Measurements from ENCODE around the gene CCDC136.
A peak's percentile ranks its signal among the peaks of the same experiment; 100 is the strongest.

The CCDC136 gene

GRCh38 chr7:128833148-128833945 lies 41.6 kb downstream of the CCDC136 start:
- peak; percentile 36 to 63 for DNase-seq

- no peak for DNase-seq
Measured at GRCh38 chr7:128833946-128834325, 42.2 kb downstream of the CCDC136 start.

GRCh38 chr7:128835231-128835751 lies 43.5 kb downstream of the CCDC136 start:
- no peak for DNase-seq

GRCh38 chr7:128835790-128836641 lies 44.2 kb downstream of the CCDC136 start:
- DNase-seq: no peak

GRCh38 chr7:128836729-128837348 lies 45.1 kb downstream of the CCDC136 start:
- DNase-seq: no peak

GRCh38 chr7:128837521-128837921 lies 45.8 kb downstream of the CCDC136 start:
- no peak for DNase-seq

- no peak for DNase-seq
Measured at GRCh38 chr7:128838109-128838779, 46.5 kb downstream of the CCDC136 start.

GRCh38 chr7:128838981-128839731 lies 47.4 kb downstream of the CCDC136 start:
- no peak for DNase-seq

- no peak for DNase-seq
Measured at GRCh38 chr7:128839751-128840177, 48.0 kb downstream of the CCDC136 start.

- DNase-seq: no peak
Measured at GRCh38 chr7:128840326-128841170, 48.8 kb downstream of the CCDC136 start.

GRCh38 chr7:128841171-128841690 lies 49.5 kb downstream of the CCDC136 start:
- DNase-seq: no peak

GRCh38 chr7:128841921-128842673 lies 50.3 kb downstream of the CCDC136 start:
- peak; percentile 72 to 83 for DNase-seq

GRCh38 chr7:128842674-128843641 lies 51.2 kb downstream of the CCDC136 start:
- no peak for DNase-seq

GRCh38 chr7:128843938-128844621 lies 52.3 kb downstream of the CCDC136 start:
- no peak for DNase-seq

- no peak for DNase-seq
Measured at GRCh38 chr7:128844777-128845311, 53.1 kb downstream of the CCDC136 start.

GRCh38 chr7:128845475-128845874 lies 53.7 kb downstream of the CCDC136 start:
- no peak for DNase-seq

GRCh38 chr7:128845987-128846386 lies 54.2 kb downstream of the CCDC136 start:
- no peak for DNase-seq

All from inflammatory macrophage (primary cell).